H1 (cell line): Measurements from ENCODE around the gene GNA12. TPM values are rescaled to one million over a fixed set of nuclear protein-coding genes. Genes with fewer than 3 reads are reported as not detected.

Source experiments
- ASH2L ChIP-seq: fragments of 200-600, 300-600 bp; sonication (generic); IDR thresholded peaks from one replicate; pipeline ENCODE4 v1.7.1; 2017; ENCODE audit warnings: low read length
- BACH1 ChIP-seq: IDR thresholded peaks from 2 replicates; pipeline ENCODE4 v1.6.1; 2012; ENCODE audit warnings: low read length, improper control_type of control experiment
- CBX8 ChIP-seq: fragments of 300-800, 300-1000 bp; sonication (generic); IDR thresholded peaks from 2 replicates; pipeline ENCODE4 v1.7.1; 2016; ENCODE audit warnings: low read depth, low read length, borderline replicate concordance
- CREB1 ChIP-seq: IDR thresholded peaks from 2 replicates; pipeline ENCODE4 v1.6.1; 2012; ENCODE audit warnings: inconsistent platforms
- GABPA ChIP-seq: IDR thresholded peaks from 2 replicates; pipeline ENCODE4 v1.6.1; 2011; ENCODE audit warnings: mild to moderate bottlenecking, low read length, moderate library complexity, borderline replicate concordance; ENCODE audit not compliant: insufficient read depth
- MAFK ChIP-seq: IDR thresholded peaks from 2 replicates; pipeline ENCODE4 v1.6.1; 2012; ENCODE audit warnings: low read depth, mild to moderate bottlenecking, improper control_type of control experiment, low read length
- POLR2AphosphoS5 ChIP-seq: IDR thresholded peaks from 2 replicates; pipeline ENCODE4 v1.6.1; 2011; ENCODE audit warnings: low read depth, low read length
- SUZ12 ChIP-seq: fragments of 200-600 bp; sonication (generic); IDR thresholded peaks from 2 replicates; pipeline ENCODE4 v1.6.1; 2012; ENCODE audit warnings: mild to moderate bottlenecking, inconsistent platforms, low read length, moderate library complexity, mixed read lengths
- TCF12 ChIP-seq: IDR thresholded peaks from 2 replicates; pipeline ENCODE4 v1.6.1; 2011; ENCODE audit warnings: low read depth, mild to moderate bottlenecking, low read length
- polyA plus RNA-seq, 7 experiments: library from polyadenylated mRNA; depleted of rRNA in 3 of 7; stranded (reverse) in 5 of 7; unstranded in 2 of 7; fragments of >200 nt in 5 of 7; fragments of 200-250 nt in 2 of 7; gene quantifications; 1 replicate in 5 of 7; 2 replicates in 1 of 7; 4 replicates in 1 of 7; pipeline versions ENCODE4 v1.2.1 to v1.2.3, GENCODE V29; 2011 to 2013; ENCODE audit warnings: missing spikeins in 2 of 7, mixed read lengths in 2 of 7
- total RNA-seq: library from RNA; stranded (reverse); fragmentation: NEBNext Ultra II Directional; extraction: Animal tissue kit (Norgen Biotek cat#: 25700); gene quantifications from 2 replicates; pipeline ENCODE4 v1.2.1, GENCODE V29; 2021
- TF ChIP-seq, protein P1 (sequence below): fragments of 300-600 bp; sonication (generic); IDR thresholded peaks from 2 replicates; pipeline ENCODE4 v1.7.1; 2012; ENCODE audit warnings: low read length, moderate library complexity, mild to moderate bottlenecking, inconsistent platforms; ENCODE audit not compliant: insufficient replicate concordance
- TF ChIP-seq, protein P2 (sequence below): IDR thresholded peaks from 2 replicates; pipeline ENCODE4 v1.6.1; 2012; ENCODE audit warnings: inconsistent platforms

The GNA12 gene
- total and polyA plus RNA-seq, 2 of the 8 experiments (the other 6 are each of a cell fraction or from before 2014, with no cell fraction given), result 96.5 to 109 TPM

GRCh38 chr7:2824678-2825461 lies 19.2 kb downstream of the GNA12 start (continued):
- TF ChIP-seq, protein P1, sequence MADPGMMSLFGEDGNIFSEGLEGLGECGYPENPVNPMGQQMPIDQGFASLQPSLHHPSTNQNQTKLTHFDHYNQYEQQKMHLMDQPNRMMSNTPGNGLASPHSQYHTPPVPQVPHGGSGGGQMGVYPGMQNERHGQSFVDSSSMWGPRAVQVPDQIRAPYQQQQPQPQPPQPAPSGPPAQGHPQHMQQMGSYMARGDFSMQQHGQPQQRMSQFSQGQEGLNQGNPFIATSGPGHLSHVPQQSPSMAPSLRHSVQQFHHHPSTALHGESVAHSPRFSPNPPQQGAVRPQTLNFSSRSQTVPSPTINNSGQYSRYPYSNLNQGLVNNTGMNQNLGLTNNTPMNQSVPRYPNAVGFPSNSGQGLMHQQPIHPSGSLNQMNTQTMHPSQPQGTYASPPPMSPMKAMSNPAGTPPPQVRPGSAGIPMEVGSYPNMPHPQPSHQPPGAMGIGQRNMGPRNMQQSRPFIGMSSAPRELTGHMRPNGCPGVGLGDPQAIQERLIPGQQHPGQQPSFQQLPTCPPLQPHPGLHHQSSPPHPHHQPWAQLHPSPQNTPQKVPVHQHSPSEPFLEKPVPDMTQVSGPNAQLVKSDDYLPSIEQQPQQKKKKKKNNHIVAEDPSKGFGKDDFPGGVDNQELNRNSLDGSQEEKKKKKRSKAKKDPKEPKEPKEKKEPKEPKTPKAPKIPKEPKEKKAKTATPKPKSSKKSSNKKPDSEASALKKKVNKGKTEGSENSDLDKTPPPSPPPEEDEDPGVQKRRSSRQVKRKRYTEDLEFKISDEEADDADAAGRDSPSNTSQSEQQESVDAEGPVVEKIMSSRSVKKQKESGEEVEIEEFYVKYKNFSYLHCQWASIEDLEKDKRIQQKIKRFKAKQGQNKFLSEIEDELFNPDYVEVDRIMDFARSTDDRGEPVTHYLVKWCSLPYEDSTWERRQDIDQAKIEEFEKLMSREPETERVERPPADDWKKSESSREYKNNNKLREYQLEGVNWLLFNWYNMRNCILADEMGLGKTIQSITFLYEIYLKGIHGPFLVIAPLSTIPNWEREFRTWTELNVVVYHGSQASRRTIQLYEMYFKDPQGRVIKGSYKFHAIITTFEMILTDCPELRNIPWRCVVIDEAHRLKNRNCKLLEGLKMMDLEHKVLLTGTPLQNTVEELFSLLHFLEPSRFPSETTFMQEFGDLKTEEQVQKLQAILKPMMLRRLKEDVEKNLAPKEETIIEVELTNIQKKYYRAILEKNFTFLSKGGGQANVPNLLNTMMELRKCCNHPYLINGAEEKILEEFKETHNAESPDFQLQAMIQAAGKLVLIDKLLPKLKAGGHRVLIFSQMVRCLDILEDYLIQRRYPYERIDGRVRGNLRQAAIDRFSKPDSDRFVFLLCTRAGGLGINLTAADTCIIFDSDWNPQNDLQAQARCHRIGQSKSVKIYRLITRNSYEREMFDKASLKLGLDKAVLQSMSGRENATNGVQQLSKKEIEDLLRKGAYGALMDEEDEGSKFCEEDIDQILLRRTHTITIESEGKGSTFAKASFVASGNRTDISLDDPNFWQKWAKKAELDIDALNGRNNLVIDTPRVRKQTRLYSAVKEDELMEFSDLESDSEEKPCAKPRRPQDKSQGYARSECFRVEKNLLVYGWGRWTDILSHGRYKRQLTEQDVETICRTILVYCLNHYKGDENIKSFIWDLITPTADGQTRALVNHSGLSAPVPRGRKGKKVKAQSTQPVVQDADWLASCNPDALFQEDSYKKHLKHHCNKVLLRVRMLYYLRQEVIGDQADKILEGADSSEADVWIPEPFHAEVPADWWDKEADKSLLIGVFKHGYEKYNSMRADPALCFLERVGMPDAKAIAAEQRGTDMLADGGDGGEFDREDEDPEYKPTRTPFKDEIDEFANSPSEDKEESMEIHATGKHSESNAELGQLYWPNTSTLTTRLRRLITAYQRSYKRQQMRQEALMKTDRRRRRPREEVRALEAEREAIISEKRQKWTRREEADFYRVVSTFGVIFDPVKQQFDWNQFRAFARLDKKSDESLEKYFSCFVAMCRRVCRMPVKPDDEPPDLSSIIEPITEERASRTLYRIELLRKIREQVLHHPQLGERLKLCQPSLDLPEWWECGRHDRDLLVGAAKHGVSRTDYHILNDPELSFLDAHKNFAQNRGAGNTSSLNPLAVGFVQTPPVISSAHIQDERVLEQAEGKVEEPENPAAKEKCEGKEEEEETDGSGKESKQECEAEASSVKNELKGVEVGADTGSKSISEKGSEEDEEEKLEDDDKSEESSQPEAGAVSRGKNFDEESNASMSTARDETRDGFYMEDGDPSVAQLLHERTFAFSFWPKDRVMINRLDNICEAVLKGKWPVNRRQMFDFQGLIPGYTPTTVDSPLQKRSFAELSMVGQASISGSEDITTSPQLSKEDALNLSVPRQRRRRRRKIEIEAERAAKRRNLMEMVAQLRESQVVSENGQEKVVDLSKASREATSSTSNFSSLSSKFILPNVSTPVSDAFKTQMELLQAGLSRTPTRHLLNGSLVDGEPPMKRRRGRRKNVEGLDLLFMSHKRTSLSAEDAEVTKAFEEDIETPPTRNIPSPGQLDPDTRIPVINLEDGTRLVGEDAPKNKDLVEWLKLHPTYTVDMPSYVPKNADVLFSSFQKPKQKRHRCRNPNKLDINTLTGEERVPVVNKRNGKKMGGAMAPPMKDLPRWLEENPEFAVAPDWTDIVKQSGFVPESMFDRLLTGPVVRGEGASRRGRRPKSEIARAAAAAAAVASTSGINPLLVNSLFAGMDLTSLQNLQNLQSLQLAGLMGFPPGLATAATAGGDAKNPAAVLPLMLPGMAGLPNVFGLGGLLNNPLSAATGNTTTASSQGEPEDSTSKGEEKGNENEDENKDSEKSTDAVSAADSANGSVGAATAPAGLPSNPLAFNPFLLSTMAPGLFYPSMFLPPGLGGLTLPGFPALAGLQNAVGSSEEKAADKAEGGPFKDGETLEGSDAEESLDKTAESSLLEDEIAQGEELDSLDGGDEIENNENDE, result peak; percentile 78
- no peak; the same call in 1 of the 2 replicates for TF ChIP-seq POLR2AphosphoS5
- TF ChIP-seq CBX8, result no peak
- no peak; the same call in 1 of the 2 replicates for TF ChIP-seq BACH1
- no peak for TF ChIP-seq MAFK
- TF ChIP-seq CREB1, result no peak
- no peak for TF ChIP-seq GABPA
- TF ChIP-seq ASH2L, result peak; percentile 77
- TF ChIP-seq SUZ12, result no peak
- TF ChIP-seq TCF12, result peak; percentile 76; the same call in 1 of the 2 replicates
- TF ChIP-seq, protein P2, sequence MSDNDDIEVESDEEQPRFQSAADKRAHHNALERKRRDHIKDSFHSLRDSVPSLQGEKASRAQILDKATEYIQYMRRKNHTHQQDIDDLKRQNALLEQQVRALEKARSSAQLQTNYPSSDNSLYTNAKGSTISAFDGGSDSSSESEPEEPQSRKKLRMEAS, result peak; percentile 67; the same call in 1 of the 2 replicates
